Astrocyte of the spinal cord (primary cell): ENCODE data around the gene CAVIN1.
"Not testable (repeated sequence)": the region's sequence is repeated elsewhere in the genome, so short reads cannot be mapped to it uniquely, and the experiment has no call there.

Source experiments
- DNase-seq: peaks from one replicate; pipeline ENCODE4 v3.0.0; 2011; ENCODE audit warnings: low read depth, low spot score
- H3K4me3 ChIP-seq: 2 replicates; pipeline ENCODE4 v1.5.1; 2011; ENCODE audit warnings: low read depth, mild to moderate bottlenecking, low read length, moderate library complexity
- CTCF ChIP-seq: IDR thresholded peaks from 2 replicates; pipeline ENCODE4 v1.5.1; 2012; ENCODE audit warnings: low read depth, mild to moderate bottlenecking, low read length, inconsistent platforms
- in situ Hi-C: cut with HindIII; loops from 2 replicates; pipeline ENCODE4 v1.10.0; 2017; ENCODE audit warnings: low sequenced_read_pairs

Gene CAVIN1

DNA sequence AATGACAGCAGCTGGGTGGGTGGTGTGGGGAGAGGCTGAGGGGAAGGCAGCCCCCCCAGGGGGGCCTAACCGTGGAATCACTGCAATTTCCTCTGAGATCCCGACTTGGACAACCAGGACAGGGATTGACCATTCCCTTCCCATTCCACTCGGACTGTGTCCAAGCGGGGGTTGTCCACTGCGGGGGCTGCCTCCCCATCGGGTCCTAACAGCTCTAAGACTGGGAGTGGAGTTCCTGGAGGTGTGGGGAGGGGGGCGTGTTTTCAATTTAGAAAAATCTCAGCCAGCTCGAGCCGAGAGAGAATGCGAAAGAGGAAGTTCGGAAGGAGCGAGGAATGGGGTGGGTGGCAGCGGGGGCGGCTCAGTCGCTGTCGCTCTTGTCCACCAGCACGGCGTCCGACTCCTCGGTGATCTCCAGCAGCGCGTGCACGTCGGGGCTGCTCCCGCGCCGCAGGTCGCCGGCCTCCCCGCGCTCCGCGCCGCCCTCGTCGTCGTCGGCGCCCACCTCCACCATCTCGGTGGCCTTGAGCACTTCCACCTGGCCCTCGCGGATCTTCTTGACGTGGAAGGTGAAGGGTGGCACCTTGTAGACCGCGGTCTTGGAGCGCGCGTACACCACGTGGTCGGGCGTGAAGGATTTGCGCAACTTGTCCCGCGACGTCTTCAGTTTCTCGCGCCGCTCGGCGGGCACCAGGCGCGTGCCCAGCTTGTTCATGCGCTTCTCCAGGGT, 18.6 kb downstream of the CAVIN1 start:
- H3K4me3 ChIP-seq = no peak overlapping the region
- in situ Hi-C loops = no loop called here
- no peak for DNase-seq
- no peak for TF ChIP-seq CTCF

GRCh38 chr17:42403150-42403549, 19.9 kb downstream of the CAVIN1 start:
- no peak overlapping the region for H3K4me3 ChIP-seq
- no peak for DNase-seq
- in situ Hi-C loops = no loop called here
- TF ChIP-seq CTCF = peak; percentile 20

GRCh38 chr17:42402117-42402516, 20.9 kb downstream of the CAVIN1 start:
- no peak for TF ChIP-seq CTCF
- no peak for DNase-seq
- in situ Hi-C loops = no loop called here
- H3K4me3 ChIP-seq = no peak overlapping the region

GRCh38 chr17:42400844-42401375, 22.1 kb downstream of the CAVIN1 start:
- in situ Hi-C loops, DNase-seq, H3K4me3 ChIP-seq: not testable (repeated sequence)

DNA sequence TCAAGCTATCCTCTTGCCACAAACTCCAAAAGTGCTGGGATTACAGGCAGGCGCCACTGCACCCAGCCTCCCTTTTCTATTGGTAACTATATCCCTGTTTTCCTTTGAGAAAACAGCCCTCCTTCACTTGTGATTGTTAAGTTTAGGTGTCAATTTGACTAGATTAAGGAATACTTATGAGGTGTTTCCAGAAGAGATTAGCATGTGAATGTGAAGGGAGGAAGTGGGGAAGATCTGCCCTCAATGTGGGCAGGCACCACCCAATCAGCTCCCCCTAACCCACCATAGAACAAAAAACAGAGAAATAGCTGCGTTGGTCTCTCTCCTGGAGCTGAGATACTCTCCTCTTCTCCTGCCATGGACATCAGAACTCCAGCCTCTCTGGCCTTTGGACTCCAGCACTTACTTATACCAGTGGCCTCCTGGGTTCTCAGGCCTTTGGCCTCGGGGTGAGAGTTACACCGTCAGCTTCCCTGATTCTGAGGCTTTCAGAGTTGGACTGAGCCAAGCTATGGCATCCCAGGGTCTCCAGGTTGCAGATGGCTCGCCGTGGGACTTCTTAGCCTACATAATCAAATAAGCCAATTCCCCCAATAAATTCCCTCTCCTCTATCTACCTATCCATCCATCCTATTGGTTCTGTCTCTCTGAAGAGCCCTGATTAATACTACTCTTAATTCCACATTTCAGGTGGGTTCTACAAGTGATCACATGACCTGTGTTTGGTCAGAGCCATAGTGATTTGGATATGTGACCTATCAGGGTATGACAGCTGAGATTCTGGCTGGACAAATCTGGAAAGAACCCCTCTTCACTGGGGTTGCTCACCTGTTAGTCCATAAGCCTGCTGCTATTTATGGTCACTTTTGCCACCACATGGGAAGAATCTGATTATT, 22.9 kb downstream of the CAVIN1 start:
- in situ Hi-C loops = no loop called here
- no peak overlapping the region for H3K4me3 ChIP-seq
- TF ChIP-seq CTCF = no peak
- no peak for DNase-seq

- TF ChIP-seq CTCF = no peak
- in situ Hi-C loops = no loop called here
- no peak for DNase-seq
Observed at GRCh38 chr17:42399121-42399520, 23.9 kb downstream of the CAVIN1 start.

GRCh38 chr17:42395601-42396000, 27.5 kb downstream of the CAVIN1 start:
- in situ Hi-C loops, DNase-seq, H3K4me3 ChIP-seq: not testable (repeated sequence)

More at GRCh38 chr17:42399121-42399520, 23.9 kb downstream of the CAVIN1 start:
- H3K4me3 ChIP-seq = no peak overlapping the region
